DND-41 (cell line): ENCODE results near the gene EFL1.
"Not testable (repeated sequence)": the region's sequence is repeated elsewhere in the genome, so short reads cannot be mapped to it uniquely, and the experiment has no call there.

Source experiments
- EZH2 ChIP-seq: IDR thresholded peaks from 3 replicates; pipeline ENCODE4 v1.6.1; 2012; ENCODE audit warnings: borderline replicate concordance, low read depth, mild to moderate bottlenecking, moderate library complexity, low read length, inconsistent platforms; ENCODE audit not compliant: severe bottlenecking
- TF ChIP-seq, protein P1 (sequence below): IDR thresholded peaks from 2 replicates; pipeline ENCODE4 v1.5.1; 2012; ENCODE audit warnings: borderline replicate concordance, low read length, moderate library complexity, mild to moderate bottlenecking; ENCODE audit not compliant: poor library complexity, severe bottlenecking; ENCODE audit errors: extremely low read depth

DNA sequence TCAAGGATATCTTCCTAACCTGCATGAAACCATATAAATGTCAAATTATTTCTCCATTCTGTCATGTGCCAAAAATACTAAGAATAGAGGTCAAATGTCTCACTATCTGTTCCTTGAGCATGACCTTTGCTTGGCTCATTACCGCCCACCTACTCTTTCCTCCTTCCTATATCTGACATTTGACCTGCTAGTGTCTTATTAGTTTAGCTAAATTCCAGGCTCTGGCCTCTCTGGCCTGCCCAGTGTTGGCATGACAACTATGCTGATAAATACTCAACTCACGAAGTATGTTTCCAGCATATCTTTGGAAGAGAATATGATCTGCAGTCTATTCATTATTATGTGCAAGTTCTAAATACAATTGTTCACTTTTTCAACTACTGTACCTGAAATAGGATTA lies 58.0 kb downstream of the EFL1 start:
- TF ChIP-seq EZH2 = not testable (repeated sequence)
- TF ChIP-seq, protein P1, sequence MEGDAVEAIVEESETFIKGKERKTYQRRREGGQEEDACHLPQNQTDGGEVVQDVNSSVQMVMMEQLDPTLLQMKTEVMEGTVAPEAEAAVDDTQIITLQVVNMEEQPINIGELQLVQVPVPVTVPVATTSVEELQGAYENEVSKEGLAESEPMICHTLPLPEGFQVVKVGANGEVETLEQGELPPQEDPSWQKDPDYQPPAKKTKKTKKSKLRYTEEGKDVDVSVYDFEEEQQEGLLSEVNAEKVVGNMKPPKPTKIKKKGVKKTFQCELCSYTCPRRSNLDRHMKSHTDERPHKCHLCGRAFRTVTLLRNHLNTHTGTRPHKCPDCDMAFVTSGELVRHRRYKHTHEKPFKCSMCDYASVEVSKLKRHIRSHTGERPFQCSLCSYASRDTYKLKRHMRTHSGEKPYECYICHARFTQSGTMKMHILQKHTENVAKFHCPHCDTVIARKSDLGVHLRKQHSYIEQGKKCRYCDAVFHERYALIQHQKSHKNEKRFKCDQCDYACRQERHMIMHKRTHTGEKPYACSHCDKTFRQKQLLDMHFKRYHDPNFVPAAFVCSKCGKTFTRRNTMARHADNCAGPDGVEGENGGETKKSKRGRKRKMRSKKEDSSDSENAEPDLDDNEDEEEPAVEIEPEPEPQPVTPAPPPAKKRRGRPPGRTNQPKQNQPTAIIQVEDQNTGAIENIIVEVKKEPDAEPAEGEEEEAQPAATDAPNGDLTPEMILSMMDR = not testable (repeated sequence)
